Measurements from ENCODE around the gene SMCO4.

SMCO4 gene

DNA sequence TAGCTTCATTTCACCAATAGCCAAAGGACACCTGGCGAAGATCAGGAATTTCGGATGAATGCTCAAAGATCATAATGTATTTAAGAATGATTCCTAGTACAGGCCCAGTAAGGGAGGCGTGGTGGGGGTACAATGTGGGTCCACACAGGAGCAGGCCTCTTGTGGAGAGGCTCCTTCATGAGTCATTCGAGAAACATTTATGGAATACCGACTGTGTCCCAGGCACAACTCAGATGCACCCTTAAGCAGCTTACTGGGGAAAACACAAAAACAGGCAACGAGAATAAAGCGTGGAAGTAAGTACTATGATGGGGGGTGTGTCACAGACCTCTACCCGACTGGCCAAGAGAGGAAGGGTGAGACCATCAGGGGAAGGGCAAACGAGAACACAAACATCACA is 44.5 kb downstream of the SMCO4 start:
- DNase-seq, result no peak

DNA sequence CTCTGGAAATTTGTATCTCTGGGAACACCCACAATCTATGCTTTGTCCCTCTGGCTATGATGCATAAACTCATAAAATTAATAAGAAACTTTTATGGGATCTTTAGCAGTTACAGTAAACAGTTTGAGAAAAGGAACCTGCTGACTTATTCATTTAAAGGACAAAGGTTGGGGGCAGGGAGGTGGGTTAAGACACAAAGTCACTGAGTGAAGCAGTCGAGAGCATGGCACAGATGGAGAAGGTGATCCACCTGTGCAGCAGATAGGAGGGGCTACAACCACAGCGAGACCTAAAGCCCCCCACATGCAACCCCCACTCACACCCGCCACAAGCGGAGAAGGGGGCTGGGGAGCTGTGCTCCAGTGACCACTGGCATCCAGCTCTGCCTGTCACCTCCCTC is 45.0 kb downstream of the SMCO4 start:
- DNase-seq, result no peak

DNA sequence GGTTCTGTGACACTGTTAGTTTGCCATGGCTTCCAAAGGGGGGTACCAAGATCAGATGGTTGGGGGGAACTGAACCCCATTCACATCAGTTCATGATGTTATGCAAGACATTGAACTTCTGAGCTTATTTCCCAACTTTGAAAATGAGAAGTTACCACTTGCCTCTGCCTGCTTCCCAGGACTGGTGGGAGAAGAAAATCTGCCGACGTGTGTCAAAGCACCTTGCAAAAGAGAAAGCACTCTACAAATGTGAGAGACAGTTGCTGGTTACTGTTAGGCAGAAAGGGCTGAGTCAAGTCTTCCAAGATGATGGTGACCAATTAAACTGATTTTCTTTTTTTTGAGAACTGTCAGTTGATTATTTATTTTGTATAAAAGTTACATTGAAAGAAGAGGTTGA is 45.6 kb downstream of the SMCO4 start:
- DNase-seq, result no peak

DNA sequence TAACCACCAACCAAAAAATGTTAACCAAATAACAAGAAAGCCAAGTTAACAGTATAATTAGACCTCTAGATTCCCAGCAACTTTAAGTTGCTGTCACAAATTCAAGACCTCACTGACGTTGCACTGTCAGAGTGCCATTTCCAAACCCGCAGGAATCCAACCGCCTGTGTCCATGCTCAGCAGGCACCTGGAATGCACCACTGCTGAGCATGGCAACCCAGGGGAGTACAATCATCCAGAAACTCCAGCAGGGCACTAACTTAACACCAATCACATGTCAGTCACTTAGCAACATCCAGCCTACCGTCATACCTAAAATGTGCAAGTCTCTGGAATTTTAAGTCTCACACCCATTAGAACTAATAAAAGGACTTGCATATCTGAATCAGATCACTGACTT is 48.8 kb downstream of the SMCO4 start:
- DNase-seq, result no peak

DNA sequence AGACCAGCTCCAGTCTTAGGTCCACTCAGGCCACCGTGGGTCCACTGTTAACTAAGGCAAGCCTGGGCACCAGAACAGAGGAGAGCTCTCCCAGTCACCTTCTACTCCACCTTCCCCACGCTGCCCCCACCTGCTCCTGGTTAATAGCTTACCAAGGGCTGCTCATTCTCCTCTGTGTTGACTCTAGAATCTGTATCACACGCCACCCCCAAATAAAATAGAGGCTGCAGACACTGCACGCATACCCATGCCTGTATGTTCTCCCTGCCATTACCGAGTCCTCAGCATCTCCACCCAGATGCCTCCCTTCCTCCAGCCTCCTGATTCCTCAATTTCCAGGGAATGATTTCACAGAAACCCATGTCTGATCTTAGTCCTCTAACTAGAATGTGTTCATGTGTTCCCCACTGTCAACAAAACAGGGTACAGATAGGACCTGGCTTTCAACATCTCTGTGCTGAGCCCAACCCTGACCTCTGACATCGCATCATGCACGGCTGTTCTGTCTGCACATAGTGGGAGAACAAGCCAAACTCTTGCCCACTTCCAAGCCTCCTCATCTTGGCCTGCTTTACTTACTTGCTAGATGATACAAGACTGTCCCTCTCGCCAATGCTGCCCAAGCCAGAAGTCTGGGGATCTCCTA is 49.8 kb downstream of the SMCO4 start:
- DNase-seq, result no peak

DNA sequence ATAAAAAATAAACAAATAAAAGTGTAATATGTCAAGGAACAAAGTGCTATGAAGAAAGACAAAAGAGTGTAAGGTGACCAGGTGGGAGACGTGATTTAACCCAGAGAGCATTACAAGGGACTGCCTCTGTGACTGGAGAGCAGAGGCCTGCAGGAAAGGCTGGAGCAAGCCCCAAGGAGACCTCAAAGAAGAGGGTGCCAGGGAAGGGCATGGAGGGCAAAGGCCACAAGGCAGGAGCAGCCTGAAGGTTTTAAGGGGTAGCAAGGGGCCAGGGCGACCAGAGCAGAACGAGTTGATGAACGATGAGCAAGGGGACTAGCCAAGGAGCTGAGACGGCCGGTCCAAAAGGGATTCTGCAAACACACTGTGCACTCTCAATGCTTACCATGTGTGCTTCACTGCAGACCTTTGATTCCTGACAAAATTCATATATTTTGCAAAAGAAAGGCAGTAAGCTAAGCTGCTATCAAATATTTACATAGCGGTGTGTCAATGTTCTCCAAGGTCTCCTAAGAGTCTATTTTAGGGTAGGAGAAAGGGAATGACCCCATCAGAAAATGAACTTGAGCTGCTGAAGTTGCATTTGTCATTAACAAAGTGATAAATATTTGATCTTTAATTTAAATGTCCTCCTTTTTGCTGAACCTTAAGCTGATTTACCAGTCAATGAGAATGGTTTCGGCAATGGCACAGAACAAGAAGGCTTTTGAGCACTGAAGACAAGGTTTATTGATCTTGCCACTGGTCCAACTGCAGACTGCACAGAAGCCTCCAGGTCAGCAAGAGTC is 50.5 kb downstream of the SMCO4 start:
- DNase-seq, result no peak

DNA sequence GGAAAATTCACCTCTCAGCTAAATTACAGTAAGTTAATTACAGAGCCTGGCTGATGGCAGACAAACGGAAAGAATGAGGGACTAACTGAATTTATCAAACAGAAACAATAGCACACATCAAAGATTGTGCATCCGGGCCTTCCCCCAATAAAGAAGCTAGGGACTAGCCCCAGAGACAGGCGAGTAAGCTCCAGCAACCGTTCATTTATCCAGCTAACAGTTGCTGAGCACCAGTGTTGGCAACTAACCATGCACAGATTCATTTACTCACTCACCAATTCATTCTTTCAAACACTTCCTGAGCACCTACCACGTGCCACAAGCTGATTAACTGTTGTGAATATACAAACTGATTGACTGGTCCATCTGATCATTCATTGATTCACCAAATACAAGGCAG is 51.2 kb downstream of the SMCO4 start:
- no peak for DNase-seq

DNA sequence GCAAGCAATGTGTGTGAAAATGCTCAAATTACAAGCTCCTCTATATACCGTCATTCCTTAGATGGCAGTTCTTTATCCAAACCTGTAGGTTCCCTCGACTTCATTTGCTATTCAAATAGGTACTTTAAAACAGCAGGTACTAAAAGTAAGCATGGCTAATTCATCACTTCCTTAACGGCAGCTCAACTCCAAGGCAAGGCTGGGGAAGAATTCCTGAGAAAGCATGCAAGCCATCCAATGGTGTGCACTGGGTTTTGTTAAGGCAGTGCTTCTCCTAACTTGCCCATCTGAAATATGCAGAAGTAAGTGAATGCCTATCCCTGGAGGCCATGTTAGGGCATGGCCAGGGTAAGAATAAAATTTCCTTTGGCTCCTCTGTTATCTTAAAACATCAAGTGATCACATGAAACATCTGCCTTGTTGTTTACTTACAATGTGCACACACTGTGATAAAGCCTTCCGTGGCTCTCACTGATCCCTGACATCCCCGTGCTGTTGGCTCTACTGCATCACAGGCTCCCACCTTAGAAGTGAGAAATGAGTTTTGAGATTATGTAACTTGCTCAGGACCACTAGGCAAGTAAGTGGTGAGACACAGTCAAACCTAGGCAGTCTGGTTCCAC is 52.1 kb downstream of the SMCO4 start:
- DNase-seq, result no peak

DNA sequence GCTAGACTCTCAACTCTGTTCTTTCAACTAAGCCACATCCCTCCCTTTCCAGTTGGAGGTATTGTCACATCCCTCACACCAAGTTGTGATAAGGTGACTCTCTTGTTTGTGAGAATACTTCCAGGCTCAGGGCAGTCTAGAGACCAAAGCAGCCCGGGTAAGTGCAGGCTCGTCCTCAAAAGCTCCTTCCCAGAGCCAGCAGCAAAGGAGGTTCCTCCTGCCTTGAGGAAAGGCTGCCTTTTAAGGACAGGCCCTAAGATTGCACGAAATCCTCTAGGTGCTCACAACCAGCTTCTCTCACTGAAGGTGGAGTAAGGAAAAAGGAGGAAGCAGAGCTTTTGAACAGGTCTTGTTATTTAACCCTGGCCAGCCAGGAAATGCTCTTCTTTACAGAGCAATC is 53.4 kb downstream of the SMCO4 start:
- no peak for DNase-seq

DNA sequence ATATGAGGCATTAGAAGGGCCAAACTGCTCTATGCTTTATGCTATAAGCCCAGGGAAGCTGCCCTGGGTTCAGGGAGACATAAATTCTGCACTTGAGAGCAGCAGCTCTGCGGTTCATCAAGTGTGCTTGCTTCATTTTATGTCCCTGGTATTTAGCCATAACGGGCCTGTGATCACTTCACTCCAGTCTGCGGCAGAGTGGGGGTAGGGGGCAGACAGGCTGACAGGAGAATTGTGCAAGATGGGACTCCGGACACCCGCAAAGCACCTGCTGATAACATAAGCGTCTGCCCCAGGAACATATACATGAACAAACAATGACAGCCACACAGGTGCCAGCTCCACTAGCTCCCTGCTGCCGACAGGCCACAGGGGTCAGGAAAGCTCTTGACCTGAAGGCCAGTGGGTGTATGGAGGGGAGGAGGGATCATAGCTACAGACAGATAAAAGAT is 56.1 kb downstream of the SMCO4 start:
- DNase-seq, result peak; percentile 88

DNA sequence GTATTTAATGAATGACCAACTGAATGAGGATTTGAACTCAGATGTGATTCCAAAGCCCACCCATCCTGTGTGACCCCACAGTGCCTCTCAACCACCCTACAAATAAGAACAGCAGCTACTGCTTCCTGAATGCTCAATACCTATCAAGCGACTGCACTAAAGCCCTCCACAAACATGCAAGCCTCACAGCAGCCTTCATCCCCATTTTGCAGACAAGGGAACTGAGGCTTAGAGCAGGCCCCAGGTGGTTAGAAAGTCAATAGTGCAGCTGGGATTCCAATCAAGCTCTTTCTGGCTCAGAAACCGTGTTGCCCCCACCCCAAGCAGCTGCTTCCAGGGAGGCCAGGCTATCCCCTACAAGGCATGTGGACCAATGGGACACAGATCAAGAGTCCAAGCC is 57.2 kb downstream of the SMCO4 start:
- no peak for DNase-seq

DNA sequence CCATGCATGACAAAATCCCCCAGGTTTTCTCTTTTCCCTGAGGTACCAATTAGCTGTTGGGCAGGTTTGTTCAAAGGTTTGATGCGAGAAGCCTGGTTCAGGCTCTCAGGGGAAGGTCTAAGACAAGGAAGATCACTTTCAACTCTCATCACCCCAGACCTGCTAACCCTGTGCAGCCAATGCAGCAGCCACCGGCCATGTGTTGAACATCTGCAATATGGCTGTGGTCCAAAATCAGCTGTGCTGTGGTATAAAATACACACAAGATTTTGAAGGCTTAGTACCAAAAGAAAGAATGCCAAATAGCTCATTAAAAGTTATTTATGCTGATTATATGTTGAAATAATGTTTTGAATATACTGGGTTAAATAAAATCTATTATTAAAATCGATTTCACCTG is 58.5 kb downstream of the SMCO4 start:
- DNase-seq, result no peak

DNA sequence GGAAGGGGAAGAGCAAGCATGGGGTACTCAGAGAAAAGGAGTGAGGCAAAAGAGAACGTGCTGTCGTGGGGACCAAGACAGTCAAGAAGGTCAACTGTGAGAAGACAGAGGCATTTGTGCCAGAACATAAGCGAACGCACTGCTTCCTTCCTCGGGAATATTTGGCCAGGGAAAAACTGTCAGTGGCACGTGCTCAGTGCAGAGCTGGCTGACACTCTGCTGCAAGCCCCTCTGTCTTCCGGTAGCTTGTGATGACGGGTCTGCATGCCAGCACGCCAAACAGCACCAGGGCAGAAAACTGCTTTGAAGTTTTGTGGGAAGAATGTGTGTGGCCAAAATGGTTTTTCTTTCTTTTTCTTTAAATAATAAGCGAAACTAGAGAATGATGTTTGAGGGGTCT is 60.6 kb downstream of the SMCO4 start:
- DNase-seq, result no peak

DNA sequence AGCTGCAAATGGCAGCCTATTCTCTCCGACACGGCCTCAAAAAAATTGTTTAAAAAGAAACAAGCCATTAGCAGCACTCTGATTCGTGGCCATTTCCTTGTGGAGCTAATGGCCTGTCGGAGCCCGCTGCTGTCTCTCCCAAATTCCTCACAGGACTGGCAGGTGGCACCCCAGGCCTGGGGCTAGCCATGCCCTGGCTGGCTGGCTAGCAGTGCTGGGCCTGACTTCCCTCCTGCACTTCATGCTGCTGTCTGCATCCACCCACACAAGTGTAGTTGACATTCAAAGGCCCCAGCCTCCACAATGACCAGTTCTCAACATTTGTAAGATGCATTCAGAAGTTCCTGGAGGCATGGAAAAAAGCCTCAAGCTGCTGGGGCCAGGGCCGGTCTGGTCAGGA is 61.5 kb downstream of the SMCO4 start:
- DNase-seq, result no peak

DNA sequence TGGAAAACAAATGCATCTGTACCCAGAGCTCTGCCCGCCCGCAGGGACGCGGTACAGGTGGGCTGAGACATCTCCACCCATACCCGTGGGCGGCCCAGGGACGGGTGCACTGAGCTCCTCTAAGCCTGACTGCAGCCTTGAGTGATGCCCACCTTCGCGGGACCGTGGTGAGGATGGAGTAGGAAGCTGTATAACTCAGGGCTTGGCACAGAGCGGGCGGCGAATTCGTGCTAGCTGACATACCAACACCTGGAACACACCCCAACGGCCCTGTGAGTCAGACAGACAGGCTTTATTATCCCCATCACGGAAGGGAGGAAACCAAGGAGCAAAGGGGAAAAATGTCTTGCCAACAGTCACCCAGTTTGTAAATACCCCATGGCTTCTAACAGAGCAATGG is 61.9 kb downstream of the SMCO4 start:
- DNase-seq, result no peak

DNA sequence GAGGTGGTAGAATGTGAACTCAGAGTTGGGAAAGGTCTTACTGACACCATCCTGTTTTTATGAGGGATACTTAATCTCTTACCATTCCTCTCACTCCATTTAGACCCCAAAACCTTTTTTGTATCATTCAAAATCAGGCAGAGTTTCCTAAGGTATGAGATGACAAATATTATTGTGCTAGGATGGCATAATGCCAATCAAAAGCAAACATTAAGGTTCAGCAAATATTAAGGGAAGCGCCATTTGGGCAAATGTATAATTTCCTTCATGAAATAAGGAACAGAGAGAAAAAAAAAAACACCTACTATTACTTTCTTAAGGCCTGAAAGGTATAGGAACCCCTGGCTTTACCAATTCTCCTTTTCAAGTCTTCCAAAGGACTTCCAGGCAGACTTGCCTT is 62.4 kb downstream of the SMCO4 start:
- DNase-seq, result no peak

DNA sequence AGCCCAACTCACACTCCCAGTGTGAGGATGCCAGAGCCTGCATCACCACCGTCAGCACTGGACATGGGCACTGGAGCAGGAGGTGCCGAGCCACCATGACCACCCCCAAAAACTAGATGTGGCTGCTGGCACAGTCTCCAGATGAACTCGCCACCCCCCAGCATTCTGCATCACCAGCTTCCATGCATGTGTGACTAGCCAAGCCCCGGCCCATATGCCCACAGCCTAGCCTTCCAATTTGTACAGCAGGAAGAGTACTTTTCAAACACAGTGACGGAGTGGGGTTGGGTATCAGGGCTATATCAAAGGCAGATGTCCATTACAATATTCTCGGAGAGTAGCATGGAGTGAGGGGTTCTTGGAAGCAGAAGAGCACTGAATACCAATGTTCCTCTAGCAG is 62.9 kb downstream of the SMCO4 start:
- no peak for DNase-seq

DNA sequence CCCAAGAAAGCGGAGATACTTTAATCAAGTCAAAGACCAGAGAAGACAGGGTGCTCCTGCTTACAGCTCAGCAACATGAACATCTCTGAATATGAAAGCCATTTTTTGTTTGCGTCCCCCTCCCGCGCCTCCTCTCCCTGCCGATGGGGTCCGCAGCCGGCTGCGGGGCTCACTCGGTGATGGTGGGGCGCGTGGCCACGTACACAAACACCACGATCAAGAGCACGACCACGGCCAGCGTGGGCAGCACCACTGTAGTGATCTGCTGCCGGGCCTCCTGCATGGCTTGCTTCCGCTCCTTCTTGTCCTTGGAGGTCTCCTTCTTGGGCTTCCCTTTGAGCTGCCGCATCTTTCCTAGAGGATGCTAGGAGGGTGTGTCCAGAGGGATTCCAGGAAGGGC is 64.3 kb downstream of the SMCO4 start:
- no peak for DNase-seq

DNA sequence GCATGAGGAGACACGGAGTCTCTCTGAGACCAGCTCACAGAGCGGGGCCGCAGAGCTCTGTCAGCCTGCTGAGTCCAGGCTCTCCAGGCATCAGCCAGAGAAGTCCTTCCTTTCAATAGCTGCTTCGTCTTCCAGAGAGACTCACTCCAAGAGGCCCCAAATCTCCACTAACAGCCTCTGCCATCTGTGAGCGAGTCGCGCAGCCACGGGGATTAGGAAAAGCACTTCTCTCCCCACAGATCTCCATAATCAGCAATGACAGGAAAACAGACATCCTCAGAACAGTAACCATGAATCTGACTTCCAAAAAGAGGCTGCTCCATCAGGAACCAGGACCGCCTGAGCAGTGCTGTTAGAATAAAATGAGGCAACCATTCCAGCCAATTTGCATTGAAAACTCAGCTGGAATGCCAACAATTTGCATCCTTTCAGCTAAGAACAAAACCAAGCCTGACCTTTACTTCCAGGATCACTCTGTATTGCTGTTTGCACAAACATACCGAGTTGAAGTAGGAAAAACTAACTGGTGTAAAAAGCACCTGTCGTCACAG is 65.4 kb downstream of the SMCO4 start:
- DNase-seq, result no peak

DNA sequence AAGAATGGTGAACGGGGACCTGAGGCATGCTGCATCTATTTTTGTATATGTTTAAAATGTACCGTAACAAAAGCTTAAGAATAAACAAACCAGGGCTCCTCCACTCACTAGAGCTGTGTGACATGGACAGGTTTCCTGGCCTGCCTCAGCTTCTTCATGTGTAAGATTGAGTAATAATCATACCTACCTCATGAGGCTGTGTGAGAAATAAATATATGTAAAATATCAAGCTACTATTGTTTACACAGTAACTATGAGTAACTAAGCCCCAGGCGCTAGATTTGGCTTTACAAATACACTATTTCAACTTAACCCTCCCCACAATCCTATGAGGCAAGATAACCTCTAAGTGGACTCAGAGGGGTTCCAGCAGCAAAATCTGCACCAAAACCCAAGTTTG is 66.4 kb downstream of the SMCO4 start:
- DNase-seq, result no peak

DNA sequence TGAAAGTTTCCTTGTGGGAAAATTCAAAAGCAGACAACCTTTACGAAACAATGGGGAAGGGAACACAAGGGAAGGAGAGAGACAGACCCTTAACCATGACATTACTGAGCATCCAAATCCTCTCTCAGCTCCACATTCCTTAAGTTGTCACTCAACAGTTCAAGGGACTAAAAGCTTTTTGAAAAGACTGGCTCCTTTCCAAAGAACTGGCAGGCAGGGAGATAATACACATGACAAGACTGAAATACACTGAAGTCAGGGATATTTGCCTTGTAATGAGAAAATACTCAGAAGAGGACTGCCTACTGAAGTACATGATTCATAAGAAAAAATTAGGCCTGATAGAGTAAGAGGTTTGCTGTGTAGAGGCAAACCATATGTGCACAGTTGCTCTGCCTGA is 69.1 kb downstream of the SMCO4 start:
- no peak for DNase-seq

DNA sequence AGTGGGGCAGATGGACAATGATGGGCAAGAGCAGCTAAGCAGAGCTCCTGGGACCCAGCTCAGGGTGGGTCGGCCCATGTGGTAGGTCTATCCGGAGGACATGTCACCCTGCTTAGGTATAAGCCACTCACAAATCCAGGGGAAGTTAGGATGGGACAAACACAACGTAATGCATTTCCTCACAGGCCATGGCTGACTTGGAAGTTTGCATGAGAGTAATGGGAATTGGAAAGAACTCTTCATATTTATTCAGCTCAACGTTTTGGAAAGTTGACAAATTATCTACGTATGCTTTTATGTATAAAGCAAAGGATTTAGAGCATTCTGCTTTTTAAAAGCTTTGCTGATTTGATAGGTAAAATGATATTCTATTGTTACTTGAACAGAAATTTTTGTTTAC is 74.9 kb downstream of the SMCO4 start:
- DNase-seq, result peak in 1 of 2 experiments; percentile 39

DNA sequence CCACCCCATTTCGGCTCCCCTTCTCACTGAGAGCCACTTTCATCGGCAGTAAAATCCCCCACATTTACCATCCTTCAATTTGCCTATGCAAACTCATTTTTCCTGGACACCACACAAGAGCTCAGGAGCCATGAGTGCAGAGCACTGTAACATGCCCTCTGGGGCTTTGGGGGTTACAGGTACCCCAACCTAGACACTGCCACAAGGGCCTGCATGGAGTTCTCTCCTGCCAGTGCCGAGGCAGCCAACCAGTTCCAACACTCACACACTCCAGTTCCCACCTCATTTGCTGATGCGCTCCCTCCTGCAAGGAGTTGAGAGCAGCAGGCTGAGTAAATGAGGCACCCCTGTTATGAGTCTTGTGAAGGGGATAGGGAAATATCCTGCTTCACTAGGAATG is 76.1 kb downstream of the SMCO4 start:
- DNase-seq, result no peak

DNA sequence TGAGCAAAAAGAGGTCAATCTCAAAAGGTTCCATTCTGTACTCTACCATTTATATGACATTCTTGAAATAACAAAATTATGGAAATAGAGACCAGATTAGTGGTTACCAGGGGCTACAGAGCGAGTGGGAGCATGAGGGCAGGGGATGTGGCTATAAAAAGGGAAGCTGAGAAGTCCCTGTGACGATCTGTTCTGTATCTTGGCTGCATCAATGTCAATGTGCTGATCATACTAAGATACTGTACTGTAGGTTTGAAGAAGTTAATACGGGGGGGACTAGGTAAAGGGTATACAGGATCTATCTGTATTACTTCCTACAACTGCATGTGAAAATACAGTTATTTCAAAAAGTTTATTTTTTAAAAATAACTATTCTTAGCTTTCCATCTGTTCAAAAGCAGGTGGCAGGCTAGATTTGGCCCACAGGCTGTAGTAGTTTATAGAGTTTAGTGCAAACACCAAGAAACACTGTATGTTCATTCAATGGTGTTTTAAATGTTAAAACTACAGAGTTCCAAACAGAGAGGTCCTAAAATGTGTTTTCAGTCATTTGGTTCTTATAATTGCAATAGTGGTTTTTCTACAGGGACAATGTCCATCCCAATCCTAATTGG is 78.2 kb downstream of the SMCO4 start:
- DNase-seq, result no peak
